Measurements from ENCODE around the gene TAS1R1.
A peak's percentile ranks its signal among the peaks of the same experiment; 100 is the strongest.
"Not testable (repeated sequence)": the region's sequence is repeated elsewhere in the genome, so short reads cannot be mapped to it uniquely, and the experiment has no call there.

The TAS1R1 gene

GRCh38 chr1:6521536-6521935 lies 33.6 kb upstream of the TAS1R1 start:
- no peak for DNase-seq (ENCODE audit: low read depth in 2 of 2)

GRCh38 chr1:6523566-6523965 lies 31.5 kb upstream of the TAS1R1 start:
- DNase-seq (ENCODE audit: low read depth in 2 of 2) = no peak

GRCh38 chr1:6526316-6526715 lies 28.8 kb upstream of the TAS1R1 start:
- no peak for DNase-seq (ENCODE audit: low read depth in 2 of 2)

- no peak for DNase-seq (ENCODE audit: low read depth in 2 of 2)
Observed at GRCh38 chr1:6528492-6528891, 26.6 kb upstream of the TAS1R1 start.

- DNase-seq (ENCODE audit: low read depth in 2 of 2) = no peak
Observed at GRCh38 chr1:6530504-6531160, 24.5 kb upstream of the TAS1R1 start.

GRCh38 chr1:6531996-6532395 lies 23.1 kb upstream of the TAS1R1 start:
- DNase-seq (ENCODE audit: low read depth in 2 of 2) = no peak

GRCh38 chr1:6534248-6534822 lies 20.8 kb upstream of the TAS1R1 start:
- DNase-seq (ENCODE audit: low read depth in 2 of 2) = no peak

GRCh38 chr1:6535214-6535613 lies 19.9 kb upstream of the TAS1R1 start:
- no peak for DNase-seq (ENCODE audit: low read depth in 2 of 2)

GRCh38 chr1:6536291-6536690 lies 18.8 kb upstream of the TAS1R1 start:
- no peak for DNase-seq (ENCODE audit: low read depth in 2 of 2)

- DNase-seq (ENCODE audit: low read depth in 2 of 2) = no peak
Observed at GRCh38 chr1:6538956-6539355, 16.2 kb upstream of the TAS1R1 start.

GRCh38 chr1:6544831-6545230 lies 10.3 kb upstream of the TAS1R1 start:
- no peak for DNase-seq (ENCODE audit: low read depth in 2 of 2)

- DNase-seq (ENCODE audit: low read depth in 2 of 2) = no peak
Observed at GRCh38 chr1:6545276-6546112, 9.6 kb upstream of the TAS1R1 start.

- DNase-seq (ENCODE audit: low read depth in 2 of 2) = no peak
Observed at GRCh38 chr1:6546326-6546725, 8.8 kb upstream of the TAS1R1 start.

- DNase-seq (ENCODE audit: low read depth in 2 of 2) = no peak
Observed at GRCh38 chr1:6547301-6547700, 7.8 kb upstream of the TAS1R1 start.

- peak; percentile 88 to 89 for DNase-seq (ENCODE audit: low read depth in 2 of 2)
Observed at GRCh38 chr1:6554031-6554906, 838 bp upstream of the TAS1R1 start, which contains the start of gene NOL9. NOL9 (minus strand) TSS chr1:6554513; CDS start chr1:6554502, 11 bp downstream.

- DNase-seq (ENCODE audit: low read depth in 2 of 2) = no peak
Observed at GRCh38 chr1:6557597-6557996, 2.5 kb downstream of the TAS1R1 start.

GRCh38 chr1:6559161-6559560 lies 4.1 kb downstream of the TAS1R1 start:
- not testable (repeated sequence) for DNase-seq (ENCODE audit: low read depth in 2 of 2)

- no peak for DNase-seq (ENCODE audit: low read depth in 2 of 2)
Observed at GRCh38 chr1:6560267-6560666, 5.2 kb downstream of the TAS1R1 start.

GRCh38 chr1:6569033-6569432 lies 13.9 kb downstream of the TAS1R1 start:
- no peak for DNase-seq (ENCODE audit: low read depth in 2 of 2)

- no peak for DNase-seq (ENCODE audit: low read depth in 2 of 2)
Observed at GRCh38 chr1:6570100-6570499, 15.0 kb downstream of the TAS1R1 start.

GRCh38 chr1:6570987-6571386 lies 15.9 kb downstream of the TAS1R1 start:
- DNase-seq (ENCODE audit: low read depth in 2 of 2) = no peak
